Left lung (tissue), 10 donors: ENCODE results near the gene HS3ST3A1. TPM values are rescaled to one million over a fixed set of nuclear protein-coding genes. Genes with fewer than 3 reads are reported as not detected.

Experiments used
- ATAC-seq: fragments of 200-7000 bp; cut with Tn5 transposase; one replicate; pipeline ENCODE4 v1.9.1; 2020; ENCODE audit warnings: moderate library complexity
- DNase-seq, 4 donors: peaks; one replicate each; pipeline ENCODE4 v3.0.0-alpha.2; 2013 to 2020
- H3K27ac ChIP-seq, 2 donors: fragments of 200-600 bp; sonication (generic) in 1 of 2; one replicate each; pipeline versions ENCODE4 v1.5.0 to v1.8.0; 2020 to 2021
- H3K27me3 ChIP-seq, 2 donors: fragments of 200-600 bp; sonication (generic) in 1 of 2; one replicate each; pipeline versions ENCODE4 v1.5.0 to v1.8.0; 2020 to 2021
- H3K36me3 ChIP-seq, 2 donors: fragments of 200-600 bp; sonication (generic) in 1 of 2; one replicate each; pipeline versions ENCODE4 v1.5.0 to v1.8.0; 2020 to 2021
- H3K4me1 ChIP-seq, 2 donors: fragments of 200-600 bp; one replicate each; pipeline ENCODE4 v1.8.0; 2021
- H3K4me3 ChIP-seq, 2 donors: fragments of 200-600 bp; sonication (generic) in 1 of 2; one replicate each; pipeline versions ENCODE4 v1.5.0 to v1.8.0; 2020 to 2021; ENCODE audit warnings: mild to moderate bottlenecking in 1 of 2
- H3K9me3 ChIP-seq, 2 donors: fragments of 200-600 bp; sonication (generic) in 1 of 2; one replicate each; pipeline versions ENCODE4 v1.5.0 to v1.8.0; 2020 to 2021
- intact Hi-C, 2 donors: fragments of 100-400 bp; cut with DNase I; formaldehyde crosslinking; loops; one replicate each; pipeline versions ENCODE4 v1.11.2 to v1.14.2; 2022
- polyA plus RNA-seq, 6 donors: library from polyadenylated mRNA; unstranded; fragments of 120-200 nt; gene quantifications; one replicate each; pipeline ENCODE4 v1.2.1, GENCODE V29; 2013; ENCODE audit not compliant: insufficient read length in 6 of 6
- total RNA-seq, 2 donors: library from RNA; stranded (reverse); fragmentation: NEBNext Ultra II Directional; extraction: Animal tissue kit (Norgen Biotek cat#: 25700); gene quantifications; one replicate each; pipeline ENCODE4 v1.2.1, GENCODE V29; 2021
- TF ChIP-seq, protein P1 (sequence below), 2 donors: fragments of 200-600 bp; sonication (generic) in 1 of 2; IDR thresholded peaks; one replicate each; pipeline versions ENCODE4 v1.5.0 to v1.8.0; 2021; ENCODE audit warnings: antibody characterized with exemption in 2 of 2
- donor health status: DM: no; HTN: yes; CAD: no.
- donor health status: DM: no; HTN: no; CAD: no.

Gene HS3ST3A1
- total and polyA plus RNA-seq, 8 donors: 2.7 to 9.5 (median 4.5) TPM

DNA sequence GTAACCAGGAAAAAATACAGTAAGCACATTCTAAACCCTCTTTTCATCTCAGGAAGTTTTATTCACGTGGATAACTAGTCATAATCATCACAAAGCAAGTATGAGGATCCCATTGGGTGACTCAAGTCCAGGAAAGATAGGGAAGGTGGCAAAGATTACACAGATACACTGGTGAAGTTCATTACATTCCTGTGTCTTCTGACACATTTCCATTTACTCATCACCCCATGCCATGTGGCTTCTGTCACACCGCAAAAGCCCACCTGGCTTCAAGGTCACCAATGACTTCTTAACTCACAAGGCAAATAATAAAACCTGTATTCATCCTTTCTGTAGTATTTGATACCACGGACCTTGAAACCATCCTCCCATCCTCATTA, 17.0 kb downstream of the HS3ST3A1 start:
- H3K27ac ChIP-seq: no peak overlapping the region
- intact Hi-C loops: loop anchor here in 1 of 2 donors (10.0 kb wide), 1 partner anchor 340 kb away; no protein-coding TSS in a partner anchor
- H3K36me3 ChIP-seq: no peaks in the 10 kb centered on the region
- DNase-seq: no peak
- TF ChIP-seq, protein P1, sequence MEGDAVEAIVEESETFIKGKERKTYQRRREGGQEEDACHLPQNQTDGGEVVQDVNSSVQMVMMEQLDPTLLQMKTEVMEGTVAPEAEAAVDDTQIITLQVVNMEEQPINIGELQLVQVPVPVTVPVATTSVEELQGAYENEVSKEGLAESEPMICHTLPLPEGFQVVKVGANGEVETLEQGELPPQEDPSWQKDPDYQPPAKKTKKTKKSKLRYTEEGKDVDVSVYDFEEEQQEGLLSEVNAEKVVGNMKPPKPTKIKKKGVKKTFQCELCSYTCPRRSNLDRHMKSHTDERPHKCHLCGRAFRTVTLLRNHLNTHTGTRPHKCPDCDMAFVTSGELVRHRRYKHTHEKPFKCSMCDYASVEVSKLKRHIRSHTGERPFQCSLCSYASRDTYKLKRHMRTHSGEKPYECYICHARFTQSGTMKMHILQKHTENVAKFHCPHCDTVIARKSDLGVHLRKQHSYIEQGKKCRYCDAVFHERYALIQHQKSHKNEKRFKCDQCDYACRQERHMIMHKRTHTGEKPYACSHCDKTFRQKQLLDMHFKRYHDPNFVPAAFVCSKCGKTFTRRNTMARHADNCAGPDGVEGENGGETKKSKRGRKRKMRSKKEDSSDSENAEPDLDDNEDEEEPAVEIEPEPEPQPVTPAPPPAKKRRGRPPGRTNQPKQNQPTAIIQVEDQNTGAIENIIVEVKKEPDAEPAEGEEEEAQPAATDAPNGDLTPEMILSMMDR (IDR thresholded peaks at IDR 0.05): no peak
- no peak overlapping the region for H3K4me3 ChIP-seq
- H3K27me3 ChIP-seq: no peaks in the 10 kb centered on the region
- peaks cover 0 to 2% of the 10 kb centered on the region in 2 donors for H3K4me1 ChIP-seq
- H3K9me3 ChIP-seq: no peaks in the 10 kb centered on the region
- no peak for ATAC-seq

DNA sequence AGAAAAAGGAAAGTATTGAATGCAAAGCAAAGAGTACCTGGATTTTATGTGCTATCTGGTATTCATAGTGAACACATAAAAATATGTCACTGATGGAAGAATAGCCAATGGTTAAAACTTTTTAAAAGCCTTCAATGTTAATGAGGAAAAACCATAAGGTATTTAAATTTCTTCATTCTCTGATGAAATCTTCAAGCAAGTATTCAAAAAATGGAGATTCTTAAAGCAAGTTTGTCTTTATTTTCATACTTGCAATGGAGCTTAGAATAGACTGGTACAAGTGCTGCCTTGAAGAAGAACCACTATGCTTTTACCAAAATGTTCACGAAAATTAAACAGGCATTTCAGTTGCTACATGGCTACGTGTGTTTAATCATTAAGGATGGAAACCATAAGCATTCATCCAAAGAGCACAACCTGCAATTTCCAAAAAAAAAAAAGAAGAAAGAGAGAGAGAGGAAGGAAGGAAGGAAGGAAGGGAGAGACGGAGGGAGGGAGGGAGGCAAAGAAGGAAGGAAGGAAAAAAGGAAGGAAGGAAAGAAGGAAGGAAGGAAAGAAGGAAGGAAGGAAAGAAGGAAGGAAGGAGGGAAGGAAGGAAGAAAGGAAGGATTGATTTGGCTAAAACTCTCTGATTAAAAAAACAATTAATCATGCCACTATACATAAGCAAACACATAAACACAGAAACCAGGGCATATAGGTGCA, 17.6 kb downstream of the HS3ST3A1 start:
- TF ChIP-seq, protein P1 (IDR thresholded peaks at IDR 0.05): no peak
- Histone ChIP-seq H3K4me1 (peaks cover 0 to 2% of the 10 kb centered on the region in 2 donors), H3K9me3 (no peaks in the 10 kb centered on the region), H3K36me3 (no peaks in the 10 kb centered on the region), H3K27ac (no peak overlapping the region), H3K27me3 (no peaks in the 10 kb centered on the region), H3K4me3 (no peak overlapping the region)
- ATAC-seq (no peak), DNase-seq (no peak)
- intact Hi-C loops: loop anchor here in 1 of 2 donors (10.0 kb wide), 1 partner anchor 341 kb away; no protein-coding TSS in a partner anchor

DNA sequence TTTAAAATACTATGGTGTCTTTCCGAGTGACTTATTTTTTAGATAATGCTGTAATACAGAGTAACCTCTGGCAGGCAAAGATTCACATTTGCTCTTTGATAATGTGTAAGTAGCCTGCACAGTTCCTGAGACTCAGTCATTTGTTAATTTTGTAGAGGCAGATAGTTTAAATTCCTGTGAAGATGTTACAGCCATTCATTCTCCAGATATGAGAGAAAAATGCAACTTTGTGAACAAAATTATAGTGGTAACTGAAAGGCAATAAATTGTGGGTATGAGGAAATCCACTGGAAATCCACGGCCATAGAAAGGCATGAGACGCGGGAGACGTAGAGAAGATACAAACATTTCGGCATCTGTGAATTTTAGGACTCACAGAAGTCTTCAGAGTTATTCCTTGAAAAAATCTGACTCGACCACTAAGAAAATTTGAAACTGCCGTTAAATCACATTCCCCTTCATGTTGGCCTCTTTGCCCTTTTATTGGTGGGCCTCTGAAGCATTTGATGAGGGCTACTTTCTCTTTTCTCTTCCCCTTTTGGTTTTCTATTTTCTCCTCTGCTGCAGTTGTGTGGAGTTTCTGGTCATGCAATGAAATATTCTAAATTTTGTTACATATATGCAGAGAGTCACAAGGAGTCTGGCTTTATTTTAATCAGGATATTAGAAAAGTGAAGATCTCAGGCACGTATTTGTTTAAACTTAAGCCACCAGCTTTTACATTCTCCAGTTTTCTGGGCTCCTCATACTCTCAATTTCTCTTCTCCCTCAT, 18.8 kb downstream of the HS3ST3A1 start:
- H3K4me3 ChIP-seq: no peak overlapping the region
- no peak for DNase-seq
- intact Hi-C loops: loop anchor here in 1 of 2 donors (10.0 kb wide), 1 partner anchor 342 kb away; no protein-coding TSS in a partner anchor
- no peak for ATAC-seq
- no peaks in the 10 kb centered on the region for H3K9me3 ChIP-seq
- H3K36me3 ChIP-seq: no peaks in the 10 kb centered on the region
- peaks cover 0 to 2% of the 10 kb centered on the region in 2 donors for H3K4me1 ChIP-seq
- TF ChIP-seq, protein P1 (IDR thresholded peaks at IDR 0.05): no peak
- H3K27me3 ChIP-seq: no peaks in the 10 kb centered on the region
- H3K27ac ChIP-seq: no peak overlapping the region

DNA sequence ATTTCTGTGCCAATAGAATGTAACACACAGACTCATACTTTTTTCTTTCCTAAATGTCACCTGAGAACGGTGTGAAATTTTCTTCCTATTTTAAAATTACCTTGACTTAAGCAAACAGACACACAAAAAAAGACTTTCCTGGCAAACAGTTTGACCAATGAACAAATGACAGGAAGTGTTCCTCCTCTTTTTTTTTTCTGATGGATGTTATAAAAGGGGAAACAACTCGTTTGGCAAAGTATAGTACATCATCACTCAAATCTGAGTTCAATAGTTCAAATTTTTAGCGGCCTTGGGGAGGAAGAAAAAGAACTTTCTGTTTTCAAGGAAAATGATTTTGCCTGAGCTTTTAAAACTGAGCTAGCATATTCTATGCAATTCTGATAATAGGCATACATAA, 19.8 kb downstream of the HS3ST3A1 start:
- DNase-seq: no peak

More for the DNA sequence above, 19.8 kb downstream of the HS3ST3A1 start:
- peak overlapping the region in 1 of 2 donors; percentile 21 for H3K27ac ChIP-seq
- H3K27me3 ChIP-seq: no peaks in the 10 kb centered on the region
- H3K4me3 ChIP-seq: no peak overlapping the region
- intact Hi-C loops: loop anchor here in 1 of 2 donors (10.0 kb wide), 1 partner anchor 343 kb away; no protein-coding TSS in a partner anchor
- TF ChIP-seq, protein P1 (IDR thresholded peaks at IDR 0.05): no peak
- H3K4me1 ChIP-seq: peaks cover 0 to 2% of the 10 kb centered on the region in 2 donors
- no peaks in the 10 kb centered on the region for H3K36me3 ChIP-seq
- ATAC-seq: no peak
- H3K9me3 ChIP-seq: peaks cover 0 to 2% of the 10 kb centered on the region in 2 donors
